Caco-2 (cell line): ENCODE data around the gene FAM89A. TPM values are rescaled to one million over a fixed set of nuclear protein-coding genes. Genes with fewer than 3 reads are reported as not detected.

ENCODE experiments used
- BruUV-seq: library from RNA; stranded (reverse); fragments of 400-500 nt; replicated peaks from 2 replicates; lab custom pipeline; 2021; lab: Mats Ljungman, UMichigan
- CTCF ChIA-PET: fragments of 300-600 bp; sonication (Branson Sonifier 250); formaldehyde crosslinking; loops from one replicate; lab custom pipeline; 2022; ENCODE audit warnings: antibody characterized with exemption; lab: Charles Lee
- POLR2A ChIA-PET: fragments of 300-600 bp; sonication (Branson Sonifier 250); formaldehyde crosslinking; loops from one replicate; lab custom pipeline; 2022; ENCODE audit warnings: antibody characterized with exemption; lab: Charles Lee
- DNase-seq, 2 experiments: peaks; one replicate each; pipeline versions ENCODE4 v3.0.0 to v3.0.0-alpha.2; 2020 to 2022
- H3K27me3 ChIP-seq: replicated peaks from 2 replicates; pipeline ENCODE4 v1.6.0; 2011; ENCODE audit warnings: low read length; ENCODE audit not compliant: control insufficient read depth, insufficient read depth
- H3K36me3 ChIP-seq: 2 replicates; pipeline ENCODE4 v1.5.1; 2011; ENCODE audit warnings: low read length; ENCODE audit not compliant: control insufficient read depth, insufficient read depth
- H3K4me1 ChIP-seq: fragments of 250-450 bp; sonication (Bioruptor Pico); 2 replicates; pipeline ENCODE4 v1.5.1; 2020; ENCODE audit warnings: mild to moderate bottlenecking
- H3K4me3 ChIP-seq: 2 replicates; pipeline ENCODE4 v1.5.1; 2011; ENCODE audit warnings: low read depth, mild to moderate bottlenecking, control low read depth, low read length
- H3K9me3 ChIP-seq: fragments of 250-450 bp; sonication (Bioruptor Pico); 2 replicates; pipeline ENCODE4 v1.5.1; 2020; ENCODE audit warnings: mild to moderate bottlenecking, moderate library complexity
- H3K27ac Mint-ChIP-seq: one replicate; pipeline ENCODE4 v1.8.0; 2022; ENCODE audit warnings: mixed read lengths; ENCODE audit not compliant: unreplicated experiment
- H3K27me3 Mint-ChIP-seq: one replicate; pipeline ENCODE4 v1.8.0; 2022; ENCODE audit warnings: mixed read lengths; ENCODE audit not compliant: insufficient read depth, unreplicated experiment
- H3K36me3 Mint-ChIP-seq: one replicate; pipeline ENCODE4 v1.8.0; 2022; ENCODE audit warnings: mild to moderate bottlenecking, mixed read lengths; ENCODE audit not compliant: insufficient read depth, unreplicated experiment
- H3K4me1 Mint-ChIP-seq: one replicate; pipeline ENCODE4 v1.8.0; 2022; ENCODE audit warnings: low read depth, mixed read lengths; ENCODE audit not compliant: unreplicated experiment
- H3K4me3 Mint-ChIP-seq: one replicate; pipeline ENCODE4 v1.8.0; 2022; ENCODE audit warnings: mild to moderate bottlenecking, moderate library complexity, mixed read lengths; ENCODE audit not compliant: unreplicated experiment
- H3K9me3 Mint-ChIP-seq: one replicate; pipeline ENCODE4 v1.8.0; 2022; ENCODE audit warnings: mixed read lengths; ENCODE audit not compliant: unreplicated experiment
- intact Hi-C: fragments of 100-400 bp; cut with micrococcal nuclease; formaldehyde crosslinking; loops from one replicate; pipeline ENCODE4 v1.10.0; 2022; ENCODE audit not compliant: unreplicated experiment
- total RNA-seq: library from RNA; stranded (reverse); gene quantifications from 2 replicates; pipeline ENCODE4 v1.2.3, GENCODE V29; 2022
- TF ChIP-seq, protein P1 (sequence below), 2 experiments: fragments of 200-600 bp in 1 of 2; IDR thresholded peaks; 1 replicate in 1 of 2; 2 replicates in 1 of 2; pipeline versions ENCODE4 v1.5.1 to v1.8.0; 2011 to 2022; ENCODE audit warnings: antibody characterized with exemption in 1 of 2, control low read depth in 1 of 2, inconsistent platforms in 1 of 2, low read depth in 1 of 2, low read length in 1 of 2, mild to moderate bottlenecking in 1 of 2, moderate library complexity in 1 of 2; ENCODE audit not compliant: insufficient read depth in 1 of 2, severe bottlenecking in 1 of 2, unreplicated experiment in 1 of 2

The FAM89A gene
- total RNA-seq, 1 experiment from 2014 or later: 44.2 TPM

DNA sequence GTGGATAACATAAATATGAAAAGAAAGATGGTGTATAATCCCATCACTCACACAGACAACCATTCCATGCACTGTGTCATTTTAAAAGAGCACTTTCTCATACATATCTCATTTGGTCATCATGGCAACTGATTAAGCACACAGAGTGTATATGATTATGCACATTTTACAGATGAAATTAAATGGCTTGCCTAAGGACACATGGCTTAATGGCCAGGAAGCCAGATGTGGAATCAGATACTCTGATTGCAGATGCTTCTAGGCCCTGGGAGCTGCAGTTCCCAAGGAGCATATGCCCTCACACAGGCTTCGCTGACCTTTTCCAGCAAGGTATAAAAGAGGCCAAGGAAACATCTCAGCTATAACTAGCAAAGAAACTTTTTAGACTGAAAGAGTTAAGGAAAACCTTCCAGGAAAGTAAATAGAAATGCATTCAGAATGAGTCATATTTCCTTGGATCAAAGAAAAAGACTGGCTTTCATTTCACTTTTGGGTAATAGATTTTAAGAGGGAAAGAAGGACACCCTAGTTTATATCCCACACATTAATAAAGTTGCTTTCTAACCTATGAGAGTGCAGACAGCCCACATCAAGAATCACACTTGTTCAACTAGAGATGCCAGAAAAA, 19.6 kb upstream of the FAM89A start:
- Mint-ChIP-seq H3K27ac (no peak overlapping the region), H3K36me3 (no peaks in the 10 kb centered on the region), H3K4me1 (peaks cover 7% of the 10 kb centered on the region), H3K9me3 (no peaks in the 10 kb centered on the region), H3K27me3 (no peaks in the 10 kb centered on the region), H3K4me3 (no peak overlapping the region)
- DNase-seq: no peak
- TF ChIP-seq, protein P1, sequence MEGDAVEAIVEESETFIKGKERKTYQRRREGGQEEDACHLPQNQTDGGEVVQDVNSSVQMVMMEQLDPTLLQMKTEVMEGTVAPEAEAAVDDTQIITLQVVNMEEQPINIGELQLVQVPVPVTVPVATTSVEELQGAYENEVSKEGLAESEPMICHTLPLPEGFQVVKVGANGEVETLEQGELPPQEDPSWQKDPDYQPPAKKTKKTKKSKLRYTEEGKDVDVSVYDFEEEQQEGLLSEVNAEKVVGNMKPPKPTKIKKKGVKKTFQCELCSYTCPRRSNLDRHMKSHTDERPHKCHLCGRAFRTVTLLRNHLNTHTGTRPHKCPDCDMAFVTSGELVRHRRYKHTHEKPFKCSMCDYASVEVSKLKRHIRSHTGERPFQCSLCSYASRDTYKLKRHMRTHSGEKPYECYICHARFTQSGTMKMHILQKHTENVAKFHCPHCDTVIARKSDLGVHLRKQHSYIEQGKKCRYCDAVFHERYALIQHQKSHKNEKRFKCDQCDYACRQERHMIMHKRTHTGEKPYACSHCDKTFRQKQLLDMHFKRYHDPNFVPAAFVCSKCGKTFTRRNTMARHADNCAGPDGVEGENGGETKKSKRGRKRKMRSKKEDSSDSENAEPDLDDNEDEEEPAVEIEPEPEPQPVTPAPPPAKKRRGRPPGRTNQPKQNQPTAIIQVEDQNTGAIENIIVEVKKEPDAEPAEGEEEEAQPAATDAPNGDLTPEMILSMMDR (IDR thresholded peaks at IDR 0.05; ENCODE audit: insufficient read depth in 1 of 2, low read depth in 1 of 2, low read length in 1 of 2, severe bottlenecking in 1 of 2, unreplicated experiment in 1 of 2): no peak
- no peak overlapping the region for H3K4me3 ChIP-seq
- intact Hi-C loops: no loop called here
- CTCF ChIA-PET: interaction anchor here (1.8 kb wide), 1 partner anchor 33 kb away, joined by 4 read pairs; no protein-coding TSS in a partner anchor
- H3K36me3 ChIP-seq: no peaks in the 10 kb centered on the region
- no peaks in the 10 kb centered on the region for H3K9me3 ChIP-seq
- BruUV-seq: no TSS peak
- H3K27me3 ChIP-seq: no peaks in the 10 kb centered on the region
- H3K4me1 ChIP-seq: peaks cover 18% of the 10 kb centered on the region
- POLR2A ChIA-PET: no interaction called here

DNA sequence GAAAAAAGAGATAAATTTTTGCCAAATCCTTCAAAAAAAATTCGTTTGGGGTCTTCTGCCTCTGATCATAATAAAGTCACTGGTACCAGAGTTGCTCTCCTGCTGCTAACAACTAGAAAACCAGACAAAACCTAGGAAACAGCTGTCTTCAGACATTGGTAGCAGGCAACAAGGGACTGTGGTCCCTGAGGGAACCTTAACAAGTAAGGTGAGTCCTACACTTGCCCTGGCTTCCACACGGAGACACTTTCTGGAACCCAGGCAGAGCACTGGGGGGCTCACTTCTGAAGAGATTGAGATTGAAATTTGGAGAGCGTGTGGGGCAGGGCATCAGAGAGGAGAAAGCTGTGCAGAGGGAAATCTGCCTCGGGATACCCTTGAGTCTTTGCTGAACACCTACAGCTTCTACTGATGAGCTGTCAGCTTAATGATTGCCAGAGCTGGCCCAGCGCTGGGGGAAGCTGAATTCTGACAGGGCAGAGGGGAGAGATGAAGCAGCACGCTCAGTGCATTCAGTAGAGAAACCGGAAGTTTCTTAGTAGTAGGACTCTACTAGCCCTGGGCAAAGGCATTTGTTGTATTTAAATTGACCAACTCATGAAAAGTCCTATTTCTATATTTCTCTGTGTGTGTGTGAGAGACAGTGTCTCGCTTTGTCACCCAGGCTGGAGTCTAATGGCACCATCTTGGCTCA, 18.5 kb upstream of the FAM89A start:
- ChIA-PET POLR2A (no interaction called here), CTCF (interaction anchor here (0.7 to 1.8 kb wide), 4 partner anchors 34 to 260 kb away, joined by 3 to 6 read pairs (median 4); partner anchors contain the start of genes ARV1 and TTC13)
- H3K4me3 ChIP-seq: no peak overlapping the region
- no peak overlapping the region for H3K4me3 Mint-ChIP-seq
- H3K4me1 Mint-ChIP-seq: peaks cover 7% of the 10 kb centered on the region
- H3K27me3 Mint-ChIP-seq: no peaks in the 10 kb centered on the region
- intact Hi-C loops: no loop called here
- H3K27me3 ChIP-seq: no peaks in the 10 kb centered on the region
- no TSS peak for BruUV-seq
- peak; percentile 64 to 73 for DNase-seq
- H3K4me1 ChIP-seq: peaks cover 18% of the 10 kb centered on the region
- no peaks in the 10 kb centered on the region for H3K36me3 ChIP-seq
- H3K27ac Mint-ChIP-seq: peak overlapping the region; percentile 7
- TF ChIP-seq, protein P1 (IDR thresholded peaks at IDR 0.05; ENCODE audit: insufficient read depth in 1 of 2, low read depth in 1 of 2, low read length in 1 of 2, severe bottlenecking in 1 of 2, unreplicated experiment in 1 of 2): no peak
- no peaks in the 10 kb centered on the region for H3K9me3 ChIP-seq
- no peaks in the 10 kb centered on the region for H3K9me3 Mint-ChIP-seq
- no peaks in the 10 kb centered on the region for H3K36me3 Mint-ChIP-seq

DNA sequence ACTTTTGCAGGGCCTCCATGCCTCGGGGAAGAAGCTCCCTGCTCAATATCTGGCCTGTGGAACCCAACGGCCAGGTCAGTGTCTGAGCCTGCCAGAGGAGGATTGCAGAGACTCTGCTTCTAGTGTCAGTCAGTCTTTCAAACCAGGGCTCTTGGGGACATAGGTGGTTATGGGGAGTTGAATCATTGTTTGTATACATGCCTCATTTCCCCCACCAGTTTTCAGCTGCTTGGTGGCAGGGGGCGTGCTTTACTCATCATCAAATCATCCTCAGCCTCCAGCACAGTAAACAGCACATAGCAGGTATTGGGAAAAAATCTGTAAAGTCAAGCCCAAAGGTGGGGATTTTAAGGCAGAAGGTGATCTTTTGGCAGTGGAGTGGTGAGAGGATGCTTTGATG, 17.4 kb upstream of the FAM89A start:
- Mint-ChIP-seq H3K27me3 (no peaks in the 10 kb centered on the region), H3K36me3 (no peaks in the 10 kb centered on the region), H3K4me1 (peaks cover 7% of the 10 kb centered on the region), H3K27ac (no peak overlapping the region), H3K9me3 (no peaks in the 10 kb centered on the region), H3K4me3 (no peak overlapping the region)
- Histone ChIP-seq H3K4me1 (peaks cover 18% of the 10 kb centered on the region), H3K27me3 (no peaks in the 10 kb centered on the region), H3K4me3 (no peak overlapping the region), H3K36me3 (no peaks in the 10 kb centered on the region), H3K9me3 (no peaks in the 10 kb centered on the region)
- DNase-seq: no peak
- TF ChIP-seq, protein P1 (IDR thresholded peaks at IDR 0.05; ENCODE audit: insufficient read depth in 1 of 2, low read depth in 1 of 2, low read length in 1 of 2, severe bottlenecking in 1 of 2, unreplicated experiment in 1 of 2): no peak
- intact Hi-C loops: no loop called here
- CTCF ChIA-PET: no interaction called here
- POLR2A ChIA-PET: no interaction called here
- no TSS peak for BruUV-seq
